GM10847 (cell line): ENCODE measurements around the gene ARMH4.

ENCODE experiments used
- POLR2A ChIP-seq: IDR thresholded peaks from 2 replicates; pipeline ENCODE4 v1.6.1; 2011; ENCODE audit not compliant: insufficient read length; ENCODE audit errors: extremely low read depth

ARMH4 gene

GRCh38 chr14:58121530-58122186 lies 30.4 kb downstream of the ARMH4 start:
- TF ChIP-seq POLR2A = no peak

- TF ChIP-seq POLR2A = no peak
These were observed 32.6 kb downstream of the ARMH4 start for GRCh38 chr14:58119381-58119780.

GRCh38 chr14:58118097-58118815 lies 33.8 kb downstream of the ARMH4 start:
- TF ChIP-seq POLR2A = no peak

- no peak for TF ChIP-seq POLR2A
These were observed 42.3 kb downstream of the ARMH4 start for GRCh38 chr14:58109744-58110143.

- TF ChIP-seq POLR2A = no peak
These were observed 43.3 kb downstream of the ARMH4 start for GRCh38 chr14:58108717-58109116.

GRCh38 chr14:58107947-58108552 lies 44.0 kb downstream of the ARMH4 start:
- TF ChIP-seq POLR2A = no peak

- no peak for TF ChIP-seq POLR2A
These were observed 45.0 kb downstream of the ARMH4 start for GRCh38 chr14:58107041-58107440.

GRCh38 chr14:58106446-58106845 lies 45.6 kb downstream of the ARMH4 start:
- TF ChIP-seq POLR2A = no peak

GRCh38 chr14:58104808-58105207 lies 47.2 kb downstream of the ARMH4 start:
- no peak for TF ChIP-seq POLR2A

GRCh38 chr14:58100735-58101368 lies 51.2 kb downstream of the ARMH4 start:
- TF ChIP-seq POLR2A = no peak

GRCh38 chr14:58099682-58100081 lies 52.3 kb downstream of the ARMH4 start:
- TF ChIP-seq POLR2A = no peak

GRCh38 chr14:58098507-58098906 lies 53.5 kb downstream of the ARMH4 start:
- no peak for TF ChIP-seq POLR2A

GRCh38 chr14:58096731-58097130 lies 55.3 kb downstream of the ARMH4 start:
- TF ChIP-seq POLR2A = no peak

GRCh38 chr14:58091883-58092630 lies 60.0 kb downstream of the ARMH4 start:
- TF ChIP-seq POLR2A = no peak

- no peak for TF ChIP-seq POLR2A
These were observed 62.4 kb downstream of the ARMH4 start for GRCh38 chr14:58089612-58090011.
